Spleen (tissue), 11 donors: ENCODE measurements around the gene CRIP1. TPM values are rescaled to one million over a fixed set of nuclear protein-coding genes. Genes with fewer than 3 reads are reported as not detected.
A peak's percentile ranks its signal among the peaks of the same experiment; 100 is the strongest.

Experiments used
- DNase-seq: peaks from one replicate; pipeline ENCODE4 v3.0.0-alpha.2; 2020
- H3K27ac ChIP-seq, 8 donors: fragments of 200-600 bp; sonication (generic) in 7 of 8; 1 replicate in 4 of 8; 2 replicates in 4 of 8; pipeline versions ENCODE4 v1.5.0 to v1.8.0; 2016 to 2021; ENCODE audit warnings: inconsistent platforms in 4 of 8, mild to moderate bottlenecking in 4 of 8, moderate library complexity in 1 of 8
- H3K27me3 ChIP-seq, 7 donors: fragments of 200-600 bp; sonication (generic) in 6 of 7; replicated peaks in 1 of 7; 1 replicate in 4 of 7; 2 replicates in 3 of 7; pipeline versions ENCODE4 v1.5.0 to v1.8.0; 2016 to 2021; ENCODE audit warnings: inconsistent platforms in 3 of 7, mild to moderate bottlenecking in 1 of 7
- H3K36me3 ChIP-seq, 6 donors: fragments of 200-600 bp; sonication (generic) in 5 of 6; 1 replicate in 4 of 6; 2 replicates in 2 of 6; pipeline versions ENCODE4 v1.5.0 to v1.8.0; 2016 to 2021; ENCODE audit warnings: inconsistent platforms in 2 of 6
- H3K4me1 ChIP-seq, 6 donors: fragments of 200-600 bp; sonication (generic) in 5 of 6; 1 replicate in 3 of 6; 2 replicates in 3 of 6; pipeline versions ENCODE4 v1.5.0 to v1.8.0; 2016 to 2021; ENCODE audit warnings: inconsistent platforms in 3 of 6
- H3K4me3 ChIP-seq, 8 donors: fragments of 200-600 bp; sonication (generic) in 7 of 8; 1 replicate in 4 of 8; 2 replicates in 4 of 8; pipeline versions ENCODE4 v1.5.0 to v1.8.0; 2016 to 2021; ENCODE audit warnings: inconsistent platforms in 4 of 8, mild to moderate bottlenecking in 4 of 8, moderate library complexity in 2 of 8
- H3K9me3 ChIP-seq, 8 donors: fragments of 200-600 bp; sonication (generic) in 7 of 8; 1 replicate in 4 of 8; 2 replicates in 4 of 8; pipeline versions ENCODE4 v1.5.0 to v1.8.0; 2016 to 2021; ENCODE audit warnings: inconsistent platforms in 4 of 8
- POLR2A ChIP-seq, 3 donors: fragments of 450-650 bp; IDR thresholded peaks; one replicate each; pipeline ENCODE4 v1.5.1; 2017; ENCODE audit warnings: antibody characterized with exemption in 3 of 3, mild to moderate bottlenecking in 1 of 3
- POLR2AphosphoS5 ChIP-seq, 3 donors: sonication (generic); formaldehyde crosslinking; IDR thresholded peaks; one replicate each; pipeline ENCODE4 v1.5.1; 2017; ENCODE audit warnings: antibody characterized with exemption in 3 of 3
- WGBS, 5 donors: extraction: QIAGEN DNeasy Blood & Tissue Kit in 3 of 5; methylation state at CpG; one replicate each; pipeline versions ENCODE4 v1.1.5 to v1.1.7; 2013 to 2018; 5-methylcytosine and 5-hydroxymethylcytosine counted together
- intact Hi-C: fragments of 100-400 bp; cut with DNase I; formaldehyde crosslinking; loops from one replicate; pipeline ENCODE4 v1.15.0; 2023; ENCODE audit warnings: low total_unique reads
- polyA plus RNA-seq, 3 donors: library from polyadenylated mRNA; stranded (reverse); fragments of 200-250 nt; gene quantifications; one replicate each; pipeline ENCODE4 v1.2.1, GENCODE V29; 2013
- total RNA-seq, 7 donors: library from RNA; depleted of rRNA in 3 of 7; stranded (reverse); fragments of >200 nt in 3 of 7; fragmentation: NEBNext Ultra II Directional in 4 of 7; extraction: Animal tissue kit (Norgen Biotek cat#: 25700) in 4 of 7; gene quantifications; one replicate each; pipeline versions ENCODE4 v1.1.0 to v1.2.1, GENCODE V29; 2016 to 2021
- TF ChIP-seq, protein P1 (sequence below), 11 experiments: fragments of 200-600 bp in 7 of 11; fragments of 450-650 bp in 4 of 11; sonication (generic) in 4 of 11; IDR thresholded peaks in 8 of 11; conservative IDR thresholded peaks in 3 of 11; 1 replicate in 7 of 11; 2 replicates in 4 of 11; pipeline versions ENCODE4 v1.4.0 to v1.8.0; 2016 to 2021; ENCODE audit warnings: antibody characterized with exemption in 11 of 11, inconsistent platforms in 4 of 11, mild to moderate bottlenecking in 1 of 11
- donor health status: healthy with polysubstance abuse.
- donor health status: DM: no; HTN: no; CAD: no; lungs with moderate emphysema.
- donor health status: DM: no; HTN: no; CAD: no.
- donor health status: Bipolar disorder and iron deficiency.
- donor health status: healthy.
- donor health status: DM: no; HTN: no; CAD: no.
- donor health status: DM: yes; HTN: yes; CAD: no.

The CRIP1 gene
- total and polyA plus RNA-seq, 10 donors = 20.5 to 349 (median 65.3) TPM

DNA sequence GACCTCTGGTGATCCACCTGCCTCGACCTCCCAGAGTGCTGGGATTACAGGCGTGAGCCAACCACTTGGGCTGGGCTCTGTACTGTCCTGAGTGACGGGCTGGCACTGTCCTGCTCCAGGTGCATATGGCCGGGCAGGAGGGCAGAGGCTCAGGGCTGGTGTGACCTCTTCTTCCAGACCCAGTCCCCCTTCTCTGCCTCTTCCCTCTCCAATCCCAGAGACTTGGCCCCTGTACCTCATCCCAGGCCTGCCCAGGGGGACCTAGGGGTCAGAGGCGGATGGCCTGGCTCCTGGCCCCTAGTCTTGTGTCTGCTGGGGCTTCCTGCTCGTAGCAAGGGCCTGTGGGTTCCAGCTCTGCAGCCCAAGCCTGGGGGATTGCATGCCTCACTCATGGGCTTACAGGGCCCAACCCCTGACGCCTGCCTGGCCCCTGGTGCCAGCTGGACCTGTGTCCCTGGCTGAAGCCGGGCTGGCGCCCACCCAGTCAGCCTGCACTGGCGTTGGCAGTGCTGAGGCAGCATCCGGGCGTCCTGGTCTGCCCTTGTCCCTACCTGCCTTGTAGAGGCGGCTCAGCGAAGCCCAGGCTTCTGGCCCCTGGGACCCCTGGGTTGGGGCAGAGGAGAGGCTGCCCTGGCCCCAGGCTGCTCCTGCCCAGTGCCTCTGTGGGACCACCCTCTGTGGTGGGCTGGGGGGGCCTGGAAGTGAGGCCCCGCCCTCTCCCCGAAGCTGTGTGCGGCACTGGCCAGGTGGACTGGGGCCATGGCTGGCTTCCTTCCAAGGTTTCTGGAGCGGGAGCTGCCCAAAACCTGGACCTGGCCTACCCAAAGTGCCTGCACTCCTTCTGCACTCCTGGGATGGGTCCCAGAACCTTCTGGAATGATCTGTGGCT is 8.7 kb downstream of the CRIP1 start:
- intact Hi-C loops = no loop called here
- H3K27me3 ChIP-seq = no peaks in the 10 kb centered on the region
- peaks cover 0 to 43% (median 0%) of the 10 kb centered on the region in 6 donors for H3K36me3 ChIP-seq
- peak; percentile 79 for DNase-seq
- no peak overlapping the region for H3K4me3 ChIP-seq
- no peaks in the 10 kb centered on the region for H3K9me3 ChIP-seq
- peaks cover 0 to 17% (median 11%) of the 10 kb centered on the region in 6 donors for H3K4me1 ChIP-seq
- 91 to 99% (median 94%) methylated on average over 7 to 18 of the region's 18 CpGs for WGBS, 5 donors
- TF ChIP-seq, protein P1, sequence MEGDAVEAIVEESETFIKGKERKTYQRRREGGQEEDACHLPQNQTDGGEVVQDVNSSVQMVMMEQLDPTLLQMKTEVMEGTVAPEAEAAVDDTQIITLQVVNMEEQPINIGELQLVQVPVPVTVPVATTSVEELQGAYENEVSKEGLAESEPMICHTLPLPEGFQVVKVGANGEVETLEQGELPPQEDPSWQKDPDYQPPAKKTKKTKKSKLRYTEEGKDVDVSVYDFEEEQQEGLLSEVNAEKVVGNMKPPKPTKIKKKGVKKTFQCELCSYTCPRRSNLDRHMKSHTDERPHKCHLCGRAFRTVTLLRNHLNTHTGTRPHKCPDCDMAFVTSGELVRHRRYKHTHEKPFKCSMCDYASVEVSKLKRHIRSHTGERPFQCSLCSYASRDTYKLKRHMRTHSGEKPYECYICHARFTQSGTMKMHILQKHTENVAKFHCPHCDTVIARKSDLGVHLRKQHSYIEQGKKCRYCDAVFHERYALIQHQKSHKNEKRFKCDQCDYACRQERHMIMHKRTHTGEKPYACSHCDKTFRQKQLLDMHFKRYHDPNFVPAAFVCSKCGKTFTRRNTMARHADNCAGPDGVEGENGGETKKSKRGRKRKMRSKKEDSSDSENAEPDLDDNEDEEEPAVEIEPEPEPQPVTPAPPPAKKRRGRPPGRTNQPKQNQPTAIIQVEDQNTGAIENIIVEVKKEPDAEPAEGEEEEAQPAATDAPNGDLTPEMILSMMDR (IDR thresholded peaks at IDR 0.05 in 8 of 11, conservative IDR thresholded peaks at IDR 0.05 in 3 of 11) = no peak
- TF ChIP-seq POLR2AphosphoS5 (IDR thresholded peaks at IDR 0.05) (no peak), POLR2A (IDR thresholded peaks at IDR 0.05) (no peak)
- H3K27ac ChIP-seq = no peak overlapping the region

DNA sequence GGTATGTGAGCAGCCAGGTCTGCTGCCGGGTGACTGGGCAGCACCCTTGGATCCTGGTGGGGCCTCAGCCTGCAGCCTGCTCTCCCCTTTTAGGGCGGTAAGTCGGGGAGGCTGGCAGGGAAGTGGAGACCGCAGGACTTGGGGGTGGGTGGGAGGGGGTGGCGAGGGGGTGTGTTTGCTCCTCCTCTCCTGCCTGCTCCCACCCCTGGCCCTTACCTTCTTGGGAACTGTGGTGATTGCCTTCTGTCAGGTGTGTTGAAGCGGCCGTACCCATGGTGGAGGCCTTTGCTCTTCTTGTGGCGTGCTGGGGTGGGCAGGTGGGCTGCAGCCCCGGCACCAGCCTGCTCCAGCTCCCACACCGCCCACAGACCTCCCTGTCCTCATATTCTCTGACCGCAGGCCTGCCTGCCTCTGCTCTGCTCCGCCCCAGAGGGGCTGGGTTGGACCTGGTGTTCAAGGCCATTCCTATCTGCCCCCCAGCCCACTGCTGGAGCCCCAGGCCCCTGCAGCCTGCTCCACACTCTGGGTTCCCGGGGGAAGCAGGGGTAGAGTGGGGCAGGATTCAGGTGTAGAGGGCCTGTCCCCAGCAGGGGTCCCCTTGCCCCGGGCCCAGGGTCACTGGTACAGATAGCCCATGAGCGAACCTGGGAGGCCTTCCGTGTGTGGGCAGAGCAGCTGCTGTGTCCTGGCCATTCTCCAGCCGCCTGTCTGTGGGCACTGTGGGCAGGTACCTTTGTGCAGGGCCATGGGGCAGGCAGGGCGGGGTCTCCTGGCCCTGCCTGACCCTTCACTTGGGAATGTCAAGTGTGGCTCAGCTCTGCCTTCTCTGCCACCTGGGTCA is 9.5 kb downstream of the CRIP1 start:
- WGBS, 5 donors = 87 to 93% (median 90%) methylated on average over 11 to 18 of the region's 18 CpGs
- H3K27ac ChIP-seq = no peak overlapping the region
- H3K36me3 ChIP-seq = peaks cover 0 to 43% (median 0%) of the 10 kb centered on the region in 6 donors
- intact Hi-C loops = no loop called here
- no peaks in the 10 kb centered on the region for H3K27me3 ChIP-seq
- peaks cover 0 to 17% (median 10%) of the 10 kb centered on the region in 6 donors for H3K4me1 ChIP-seq
- no peak overlapping the region for H3K4me3 ChIP-seq
- no peak for DNase-seq
- no peak for TF ChIP-seq POLR2AphosphoS5 (IDR thresholded peaks at IDR 0.05)
- TF ChIP-seq, protein P1 (IDR thresholded peaks at IDR 0.05 in 8 of 11, conservative IDR thresholded peaks at IDR 0.05 in 3 of 11) = no peak
- TF ChIP-seq POLR2A (IDR thresholded peaks at IDR 0.05) = no peak
- no peaks in the 10 kb centered on the region for H3K9me3 ChIP-seq

DNA sequence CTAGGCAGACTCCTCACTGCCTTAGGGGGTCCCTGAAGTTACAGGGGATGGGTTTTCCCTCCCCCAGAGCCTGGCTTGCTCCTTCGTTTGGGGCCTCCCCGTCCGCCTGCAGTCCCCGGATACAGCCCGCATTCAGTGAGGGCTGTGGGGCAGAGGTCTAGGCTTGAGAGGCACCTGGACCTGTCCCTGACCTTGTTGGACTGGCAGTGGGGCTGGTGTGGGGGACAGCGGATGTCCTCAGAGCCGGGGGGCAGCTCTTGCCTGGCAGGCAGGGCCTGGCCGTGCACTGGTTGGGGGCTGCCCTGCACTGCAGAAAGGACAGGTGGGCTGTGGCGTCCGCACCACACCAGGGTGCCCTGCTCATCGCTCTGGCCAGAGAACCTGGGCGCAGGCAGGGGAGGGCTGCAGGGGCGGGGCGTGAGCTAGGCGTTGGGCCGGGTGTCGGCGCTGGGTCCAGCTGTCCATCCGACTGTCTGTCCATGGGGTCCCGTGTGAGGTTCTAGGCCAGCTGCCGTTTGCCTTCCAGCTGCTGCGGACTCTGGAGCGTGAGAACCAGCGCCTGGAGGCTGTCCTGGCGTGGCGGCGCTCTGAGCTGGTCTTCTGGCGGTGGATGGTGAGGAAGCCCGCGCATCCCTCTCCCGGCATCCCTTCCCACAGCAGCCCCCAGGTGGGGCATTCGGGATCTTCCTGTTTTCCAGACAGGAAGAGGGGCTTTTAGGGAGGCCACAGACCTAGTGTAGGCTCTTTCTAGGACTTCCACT is 10.3 kb downstream of the CRIP1 start:
- Histone ChIP-seq H3K27me3 (no peaks in the 10 kb centered on the region), H3K4me1 (peaks cover 0 to 9% (median 3%) of the 10 kb centered on the region in 6 donors), H3K4me3 (no peak overlapping the region), H3K9me3 (no peaks in the 10 kb centered on the region), H3K27ac (no peak overlapping the region), H3K36me3 (peaks cover 0 to 43% (median 0%) of the 10 kb centered on the region in 6 donors)
- TF ChIP-seq POLR2A (IDR thresholded peaks at IDR 0.05) (no peak), POLR2AphosphoS5 (IDR thresholded peaks at IDR 0.05) (no peak)
- TF ChIP-seq, protein P1 (IDR thresholded peaks at IDR 0.05 in 8 of 11, conservative IDR thresholded peaks at IDR 0.05 in 3 of 11) = no peak
- DNase-seq = no peak
- WGBS, 5 donors = 91 to 97% (median 96%) methylated on average over 14 to 32 of the region's 32 CpGs
- intact Hi-C loops = no loop called here
